Stimulated activated CD8-positive, alpha-beta memory T cell treated with anti-CD3 and anti-CD28 coated beads, Interleukin-4, amount 100 ng/mL, for 1 hour (primary cell): ENCODE data around the gene PCDHB14.
"Not testable (repeated sequence)": the region's sequence is repeated elsewhere in the genome, so short reads cannot be mapped to it uniquely, and the experiment has no call there.

Source experiments
- DNase-seq, 2 donors: peaks; one replicate each; pipeline ENCODE4 v3.0.0-alpha.2; 2020; ENCODE audit warnings: low read depth in 2 of 2, low spot score in 1 of 2

The PCDHB14 gene

GRCh38 chr5:141210281-141210680 is 12.9 kb upstream of the PCDHB14 start:
- not testable (repeated sequence) for DNase-seq

- DNase-seq, result not testable (repeated sequence)
Observed at GRCh38 chr5:141210849-141211248, 12.3 kb upstream of the PCDHB14 start.

GRCh38 chr5:141213656-141214339 is 9.3 kb upstream of the PCDHB14 start, which contains the start of gene PCDHB13:
Gene PCDHB13, plus strand, starts transcription at chr5:141213919. Its CDS starts 205 bp downstream, at chr5:141214124.
- not testable (repeated sequence) for DNase-seq

- not testable (repeated sequence) for DNase-seq
Observed at GRCh38 chr5:141214583-141214982, 8.6 kb upstream of the PCDHB14 start.

GRCh38 chr5:141215504-141215903 is 7.6 kb upstream of the PCDHB14 start:
- DNase-seq, result not testable (repeated sequence)

GRCh38 chr5:141216035-141216434 is 7.1 kb upstream of the PCDHB14 start:
- DNase-seq, result not testable (repeated sequence)

GRCh38 chr5:141224844-141225243 is 1.7 kb downstream of the PCDHB14 start:
- DNase-seq, result not testable (repeated sequence)

GRCh38 chr5:141225421-141225820 is 2.3 kb downstream of the PCDHB14 start:
- not testable (repeated sequence) for DNase-seq

- DNase-seq, result no peak
Observed at GRCh38 chr5:141234109-141234667, 11.0 kb downstream of the PCDHB14 start.

GRCh38 chr5:141235922-141236321 is 12.8 kb downstream of the PCDHB14 start:
- DNase-seq, result not testable (repeated sequence)

- DNase-seq, result no peak
Observed at GRCh38 chr5:141236516-141237313, 13.6 kb downstream of the PCDHB14 start.

- DNase-seq, result no peak
Observed at GRCh38 chr5:141241496-141241895, 18.4 kb downstream of the PCDHB14 start.

GRCh38 chr5:141245250-141245717 is 22.1 kb downstream of the PCDHB14 start, which contains the start of gene PCDHB15:
Gene PCDHB15, plus strand, starts transcription at chr5:141245395. Its CDS starts 184 bp downstream, at chr5:141245579.
- no peak for DNase-seq

GRCh38 chr5:141246971-141247370 is 23.8 kb downstream of the PCDHB14 start:
- not testable (repeated sequence) for DNase-seq

- not testable (repeated sequence) for DNase-seq
Observed at GRCh38 chr5:141247434-141247833, 24.3 kb downstream of the PCDHB14 start.

- no peak for DNase-seq
Observed at GRCh38 chr5:141250576-141250975, 27.4 kb downstream of the PCDHB14 start.

GRCh38 chr5:141258464-141258863 is 35.3 kb downstream of the PCDHB14 start:
- DNase-seq, result no peak

- DNase-seq, result no peak
Observed at GRCh38 chr5:141258948-141259347, 35.8 kb downstream of the PCDHB14 start.

GRCh38 chr5:141260458-141261237 is 37.5 kb downstream of the PCDHB14 start:
- no peak for DNase-seq

- DNase-seq, result no peak
Observed at GRCh38 chr5:141261238-141261546, 38.0 kb downstream of the PCDHB14 start.

GRCh38 chr5:141269195-141269594 is 46.1 kb downstream of the PCDHB14 start:
- no peak for DNase-seq
